Loucy (cell line): ENCODE results near the gene SLC5A6.

Experiments
- EZH2phosphoT487 ChIP-seq: fragments of 200-600 bp; IDR thresholded peaks from 2 replicates; pipeline ENCODE4 v1.6.1; 2018; ENCODE audit warnings: antibody characterized with exemption, mild to moderate bottlenecking, moderate library complexity, borderline replicate concordance
- TF ChIP-seq, protein P1 (sequence below): fragments of 200-600 bp; sonication (generic); conservative IDR thresholded peaks from 2 replicates; pipeline ENCODE4 v1.5.1; 2014; ENCODE audit warnings: mild to moderate bottlenecking, antibody characterized with exemption, low read length

DNA sequence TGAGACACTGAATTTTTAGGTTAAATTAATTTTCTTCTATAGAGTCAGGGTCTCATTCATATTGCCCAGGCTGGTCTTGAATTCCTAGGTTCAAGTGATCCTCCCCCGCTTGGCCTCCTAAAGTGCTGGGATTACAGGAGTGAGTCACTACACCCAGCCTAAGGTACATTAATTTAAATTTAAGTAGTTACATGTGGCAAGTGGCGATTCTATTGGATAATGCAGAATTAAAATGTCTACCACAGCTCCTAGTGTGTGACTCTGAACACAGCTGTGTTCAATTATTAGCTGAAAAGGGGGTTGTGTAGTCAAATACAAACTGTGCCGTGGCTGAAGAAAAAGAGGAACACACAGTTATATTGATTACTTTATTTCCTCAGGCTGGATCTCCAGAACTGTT is 2.9 kb upstream of the SLC5A6 start:
- TF ChIP-seq, protein P1, sequence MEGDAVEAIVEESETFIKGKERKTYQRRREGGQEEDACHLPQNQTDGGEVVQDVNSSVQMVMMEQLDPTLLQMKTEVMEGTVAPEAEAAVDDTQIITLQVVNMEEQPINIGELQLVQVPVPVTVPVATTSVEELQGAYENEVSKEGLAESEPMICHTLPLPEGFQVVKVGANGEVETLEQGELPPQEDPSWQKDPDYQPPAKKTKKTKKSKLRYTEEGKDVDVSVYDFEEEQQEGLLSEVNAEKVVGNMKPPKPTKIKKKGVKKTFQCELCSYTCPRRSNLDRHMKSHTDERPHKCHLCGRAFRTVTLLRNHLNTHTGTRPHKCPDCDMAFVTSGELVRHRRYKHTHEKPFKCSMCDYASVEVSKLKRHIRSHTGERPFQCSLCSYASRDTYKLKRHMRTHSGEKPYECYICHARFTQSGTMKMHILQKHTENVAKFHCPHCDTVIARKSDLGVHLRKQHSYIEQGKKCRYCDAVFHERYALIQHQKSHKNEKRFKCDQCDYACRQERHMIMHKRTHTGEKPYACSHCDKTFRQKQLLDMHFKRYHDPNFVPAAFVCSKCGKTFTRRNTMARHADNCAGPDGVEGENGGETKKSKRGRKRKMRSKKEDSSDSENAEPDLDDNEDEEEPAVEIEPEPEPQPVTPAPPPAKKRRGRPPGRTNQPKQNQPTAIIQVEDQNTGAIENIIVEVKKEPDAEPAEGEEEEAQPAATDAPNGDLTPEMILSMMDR, result no peak
- TF ChIP-seq EZH2phosphoT487, result no peak
